HL-60 (cell line): ENCODE measurements around the gene FPGS.

Experiments
- GABPA ChIP-seq: IDR thresholded peaks from 2 replicates; pipeline ENCODE4 v1.6.1; 2012; ENCODE audit warnings: low read depth
- POLR2AphosphoS5 ChIP-seq: IDR thresholded peaks from 2 replicates; pipeline ENCODE4 v1.6.1; 2012; ENCODE audit warnings: low read depth
- REST ChIP-seq: IDR thresholded peaks from 2 replicates; pipeline ENCODE4 v1.6.1; 2012; ENCODE audit warnings: low read depth; ENCODE audit not compliant: insufficient replicate concordance
- TF ChIP-seq, protein P1 (sequence below): IDR thresholded peaks from one replicate; pipeline ENCODE4 v1.5.1; 2011; ENCODE audit warnings: low read length, control low read depth, inconsistent platforms; ENCODE audit not compliant: insufficient read depth

GRCh38 chr9:127860260-127860659 lies 57.6 kb downstream of the FPGS start:
- TF ChIP-seq, protein P1, sequence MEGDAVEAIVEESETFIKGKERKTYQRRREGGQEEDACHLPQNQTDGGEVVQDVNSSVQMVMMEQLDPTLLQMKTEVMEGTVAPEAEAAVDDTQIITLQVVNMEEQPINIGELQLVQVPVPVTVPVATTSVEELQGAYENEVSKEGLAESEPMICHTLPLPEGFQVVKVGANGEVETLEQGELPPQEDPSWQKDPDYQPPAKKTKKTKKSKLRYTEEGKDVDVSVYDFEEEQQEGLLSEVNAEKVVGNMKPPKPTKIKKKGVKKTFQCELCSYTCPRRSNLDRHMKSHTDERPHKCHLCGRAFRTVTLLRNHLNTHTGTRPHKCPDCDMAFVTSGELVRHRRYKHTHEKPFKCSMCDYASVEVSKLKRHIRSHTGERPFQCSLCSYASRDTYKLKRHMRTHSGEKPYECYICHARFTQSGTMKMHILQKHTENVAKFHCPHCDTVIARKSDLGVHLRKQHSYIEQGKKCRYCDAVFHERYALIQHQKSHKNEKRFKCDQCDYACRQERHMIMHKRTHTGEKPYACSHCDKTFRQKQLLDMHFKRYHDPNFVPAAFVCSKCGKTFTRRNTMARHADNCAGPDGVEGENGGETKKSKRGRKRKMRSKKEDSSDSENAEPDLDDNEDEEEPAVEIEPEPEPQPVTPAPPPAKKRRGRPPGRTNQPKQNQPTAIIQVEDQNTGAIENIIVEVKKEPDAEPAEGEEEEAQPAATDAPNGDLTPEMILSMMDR = no peak
- TF ChIP-seq POLR2AphosphoS5 = no peak
- no peak for TF ChIP-seq REST
- TF ChIP-seq GABPA = no peak
